SU-DHL-6 (cell line): Measurements from ENCODE around the gene PROSER3.
A peak's percentile ranks its signal among the peaks of the same experiment; 100 is the strongest.

Experiments used
- H2AFZ ChIP-seq: fragments of 200-600 bp; sonication (generic); 2 replicates; pipeline ENCODE4 v1.6.1; 2014; ENCODE audit warnings: low read depth, mild to moderate bottlenecking, moderate library complexity, mixed read lengths, antibody characterized with exemption, low read length; ENCODE audit not compliant: severe bottlenecking
- H3F3A ChIP-seq: fragments of 200-600 bp; shearing (Covaris generic); 2 replicates; pipeline ENCODE4 v1.6.0; 2016; ENCODE audit warnings: antibody characterized with exemption, mild to moderate bottlenecking; ENCODE audit not compliant: insufficient read depth
- H3K27ac ChIP-seq: fragments of 200-600 bp; sonication (generic); 2 replicates; pipeline ENCODE4 v1.5.1; 2016; ENCODE audit warnings: low read depth, mild to moderate bottlenecking, low read length, moderate library complexity, mixed read lengths
- H3K27me3 ChIP-seq: fragments of 200-600 bp; sonication (generic), shearing (Covaris generic); 2 replicates; pipeline ENCODE4 v1.6.0; 2014; ENCODE audit warnings: mild to moderate bottlenecking, low read length
- H3K36me3 ChIP-seq: fragments of 200-600 bp; sonication (generic); 2 replicates; pipeline ENCODE4 v1.6.1; 2014; ENCODE audit warnings: mild to moderate bottlenecking, low read length, mixed read lengths
- H3K4me2 ChIP-seq: fragments of 300-600, 200-600 bp; shearing (Covaris generic), sonication (generic); 2 replicates; pipeline ENCODE4 v1.6.0; 2014; ENCODE audit warnings: low read length, low read depth, mild to moderate bottlenecking; ENCODE audit not compliant: poor library complexity, severe bottlenecking
- H3K4me3 ChIP-seq: fragments of 200-600 bp; sonication (generic); 2 replicates; pipeline ENCODE4 v1.5.1; 2014; ENCODE audit warnings: antibody characterized with exemption, low read length, mild to moderate bottlenecking, mixed read lengths; ENCODE audit not compliant: insufficient read depth, poor library complexity, severe bottlenecking
- H3K79me2 ChIP-seq: fragments of 200-600 bp; sonication (generic); 2 replicates; pipeline ENCODE4 v1.6.1; 2014; ENCODE audit warnings: mild to moderate bottlenecking, low read length, moderate library complexity; ENCODE audit not compliant: insufficient read depth
- H3K9ac ChIP-seq: fragments of 200-600 bp; sonication (generic); 2 replicates; pipeline ENCODE4 v1.7.0; 2014; ENCODE audit warnings: mild to moderate bottlenecking, low read length
- H3K9me2 ChIP-seq: fragments of 200-600 bp; sonication (generic); replicated peaks from 2 replicates; pipeline ENCODE4 v1.6.1; 2014; ENCODE audit warnings: low read length; ENCODE audit not compliant: insufficient read depth
- H3K9me3 ChIP-seq: fragments of 200-600 bp; sonication (generic); 2 replicates; pipeline ENCODE4 v1.6.1; 2014; ENCODE audit warnings: low read length, mixed read lengths; ENCODE audit not compliant: insufficient read depth
- H4K20me1 ChIP-seq: fragments of 200-600 bp; sonication (generic); 2 replicates; pipeline ENCODE4 v1.6.1; 2014; ENCODE audit warnings: low read depth, mild to moderate bottlenecking, antibody characterized with exemption, low read length, moderate library complexity, mixed read lengths
- EZH2phosphoT487 ChIP-seq: fragments of 200-600 bp; sonication (generic), shearing (Covaris generic); conservative IDR thresholded peaks from 2 replicates; pipeline ENCODE4 v1.6.1; 2018; ENCODE audit warnings: mild to moderate bottlenecking, antibody characterized with exemption, low read length, moderate library complexity, mixed read lengths
- TF ChIP-seq, protein P1 (sequence below): fragments of 200-600 bp; sonication (generic); IDR thresholded peaks from one replicate; pipeline ENCODE4 v1.5.1; 2017; ENCODE audit warnings: antibody characterized with exemption, mild to moderate bottlenecking, low read length, moderate library complexity; ENCODE audit not compliant: insufficient read depth, poor library complexity, severe bottlenecking

The PROSER3 gene

DNA sequence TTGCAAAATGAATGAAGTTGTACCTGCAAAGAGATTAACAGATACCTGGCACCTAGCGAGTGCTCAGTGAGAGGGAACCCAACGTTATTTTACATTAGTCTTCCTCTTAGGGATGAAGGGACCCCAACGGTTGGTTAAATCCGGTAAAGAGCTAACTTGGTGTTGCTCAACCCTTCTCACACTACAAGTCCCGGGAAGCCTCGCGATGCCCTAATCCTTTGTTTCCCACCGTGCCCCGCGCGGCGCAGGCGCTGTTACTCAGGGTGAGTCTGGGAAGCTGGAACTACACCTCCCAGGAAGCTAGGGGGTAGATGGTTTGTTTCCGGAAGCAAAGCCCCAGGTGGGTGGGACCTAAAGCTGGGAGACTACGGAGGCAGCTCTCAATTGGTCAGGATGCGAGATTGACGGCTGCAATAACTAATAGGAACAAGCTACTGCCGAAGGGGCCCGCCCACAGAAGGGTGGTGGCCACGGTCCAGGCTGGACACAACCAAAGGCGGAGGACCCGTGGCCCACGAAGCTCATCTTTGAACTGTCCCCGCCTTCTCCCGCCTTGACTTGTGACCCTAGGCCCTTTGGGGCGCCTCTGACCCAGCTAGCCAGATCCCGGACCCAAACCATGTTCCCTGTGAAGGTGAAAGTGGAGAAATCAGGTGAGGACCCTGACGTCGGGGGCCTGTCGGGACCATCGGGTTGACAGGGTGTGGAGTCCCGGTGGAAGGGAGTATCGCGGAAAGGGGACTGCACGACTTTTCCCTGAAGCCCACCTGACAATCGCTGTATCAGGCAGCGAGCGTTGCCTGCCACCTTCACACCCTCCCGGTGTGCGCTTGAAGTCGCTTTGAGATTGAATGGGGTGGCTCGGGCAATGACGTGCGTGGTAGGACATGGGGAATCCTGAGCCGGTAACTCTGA lies 9.6 kb upstream of the PROSER3 start, which contains the start of gene LIN37:
TSS of gene LIN37 (plus strand) at position 471 of the 915 bp plus-strand sequence. CDS start at position 620, 149 bp downstream.
- no peaks in the 10 kb centered on the region for H3K27me3 ChIP-seq
- peaks cover 11% of the 10 kb centered on the region for H3K79me2 ChIP-seq
- TF ChIP-seq EZH2phosphoT487, result no peak
- TF ChIP-seq, protein P1, sequence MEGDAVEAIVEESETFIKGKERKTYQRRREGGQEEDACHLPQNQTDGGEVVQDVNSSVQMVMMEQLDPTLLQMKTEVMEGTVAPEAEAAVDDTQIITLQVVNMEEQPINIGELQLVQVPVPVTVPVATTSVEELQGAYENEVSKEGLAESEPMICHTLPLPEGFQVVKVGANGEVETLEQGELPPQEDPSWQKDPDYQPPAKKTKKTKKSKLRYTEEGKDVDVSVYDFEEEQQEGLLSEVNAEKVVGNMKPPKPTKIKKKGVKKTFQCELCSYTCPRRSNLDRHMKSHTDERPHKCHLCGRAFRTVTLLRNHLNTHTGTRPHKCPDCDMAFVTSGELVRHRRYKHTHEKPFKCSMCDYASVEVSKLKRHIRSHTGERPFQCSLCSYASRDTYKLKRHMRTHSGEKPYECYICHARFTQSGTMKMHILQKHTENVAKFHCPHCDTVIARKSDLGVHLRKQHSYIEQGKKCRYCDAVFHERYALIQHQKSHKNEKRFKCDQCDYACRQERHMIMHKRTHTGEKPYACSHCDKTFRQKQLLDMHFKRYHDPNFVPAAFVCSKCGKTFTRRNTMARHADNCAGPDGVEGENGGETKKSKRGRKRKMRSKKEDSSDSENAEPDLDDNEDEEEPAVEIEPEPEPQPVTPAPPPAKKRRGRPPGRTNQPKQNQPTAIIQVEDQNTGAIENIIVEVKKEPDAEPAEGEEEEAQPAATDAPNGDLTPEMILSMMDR, result no peak
- no peaks in the 10 kb centered on the region for H3K36me3 ChIP-seq
- H3K9me3 ChIP-seq, result no peaks in the 10 kb centered on the region
- no peaks in the 10 kb centered on the region for H4K20me1 ChIP-seq
- H3K9ac ChIP-seq, result peak within 1 kb of the TSS; percentile 78
- peak within 1 kb of the TSS; percentile 94 for H3K4me3 ChIP-seq
- peaks cover 6% of the 10 kb centered on the region; the same call in 1 of the 2 replicates for H3F3A ChIP-seq
- H3K27ac ChIP-seq, result peak within 1 kb of the TSS; percentile 60
- no peaks in the 10 kb centered on the region for H3K9me2 ChIP-seq
- H3K4me2 ChIP-seq, result peak within 1 kb of the TSS; percentile 97
- peak within 1 kb of the TSS; percentile 92 for H2AFZ ChIP-seq

GRCh38 chr19:35750167-35750566 lies 7.8 kb upstream of the PROSER3 start:
- no peaks in the 10 kb centered on the region for H3K9me3 ChIP-seq
- no peak overlapping the region for H3K4me2 ChIP-seq
- no peak for TF ChIP-seq EZH2phosphoT487
- TF ChIP-seq, protein P1, result no peak
- no peaks in the 10 kb centered on the region for H3K27me3 ChIP-seq
- no peak overlapping the region; the same call in 1 of the 2 replicates for H3K9ac ChIP-seq
- no peak overlapping the region for H2AFZ ChIP-seq
- no peaks in the 10 kb centered on the region for H4K20me1 ChIP-seq
- no peaks in the 10 kb centered on the region for H3K9me2 ChIP-seq
- H3K79me2 ChIP-seq, result peaks cover 11% of the 10 kb centered on the region
- H3K27ac ChIP-seq, result no peak overlapping the region
- H3F3A ChIP-seq, result peaks cover 6% of the 10 kb centered on the region; the same call in 1 of the 2 replicates
- H3K4me3 ChIP-seq, result no peak overlapping the region
- no peaks in the 10 kb centered on the region for H3K36me3 ChIP-seq

GRCh38 chr19:35751839-35752745 lies 5.9 kb upstream of the PROSER3 start:
- Histone ChIP-seq H3K27me3 (no peaks in the 10 kb centered on the region), H3K27ac (no peak overlapping the region), H3K9me2 (no peaks in the 10 kb centered on the region), H2AFZ (no peak overlapping the region), H3K79me2 (peaks cover 4% of the 10 kb centered on the region), H3F3A (peaks cover 1% of the 10 kb centered on the region; the same call in 1 of the 2 replicates), H3K9me3 (no peaks in the 10 kb centered on the region), H3K4me3 (no peak overlapping the region), H3K9ac (no peak overlapping the region), H3K36me3 (no peaks in the 10 kb centered on the region), H4K20me1 (no peaks in the 10 kb centered on the region), H3K4me2 (no peak overlapping the region)
- TF ChIP-seq EZH2phosphoT487, result no peak
- TF ChIP-seq, protein P1, result no peak
